ENCODE results near the gene ACVR2B. TPM values are rescaled to one million over a fixed set of nuclear protein-coding genes. Genes with fewer than 3 reads are reported as not detected.

ACVR2B gene
- total RNA-seq, 1 donor from 2014 or later = 6.6 TPM

- no peak for DNase-seq
- Histone ChIP-seq H3K27me3 (no peaks in the 10 kb centered on the region), H3K27ac (no peak overlapping the region), H3K4me3 (no peak overlapping the region), H3K9me3 (no peaks in the 10 kb centered on the region), H3K36me3 (peaks cover 18% of the 10 kb centered on the region), H3K4me1 (no peaks in the 10 kb centered on the region)
- no peak for TF ChIP-seq CTCF (IDR thresholded peaks at IDR 0.05)
- intact Hi-C loops (cut with DNase I) = no loop called here
- ATAC-seq = no peak
Observed at GRCh38 chr3:38488949-38489348, 35.3 kb downstream of the ACVR2B start.

GRCh38 chr3:38489766-38490165, 36.1 kb downstream of the ACVR2B start:
- DNase-seq = no peak
- Histone ChIP-seq H3K27ac (no peak overlapping the region), H3K4me1 (no peaks in the 10 kb centered on the region), H3K4me3 (no peak overlapping the region), H3K9me3 (no peaks in the 10 kb centered on the region), H3K36me3 (peaks cover 10% of the 10 kb centered on the region), H3K27me3 (no peaks in the 10 kb centered on the region)
- no peak for ATAC-seq
- no peak for TF ChIP-seq CTCF (IDR thresholded peaks at IDR 0.05)
- intact Hi-C loops (cut with DNase I) = no loop called here

- intact Hi-C loops (cut with DNase I) = no loop called here
- peaks cover 4% of the 10 kb centered on the region for H3K36me3 ChIP-seq
- no peaks in the 10 kb centered on the region for H3K27me3 ChIP-seq
- no peak for ATAC-seq
- H3K27ac ChIP-seq = no peak overlapping the region
- no peaks in the 10 kb centered on the region for H3K4me1 ChIP-seq
- TF ChIP-seq CTCF (IDR thresholded peaks at IDR 0.05) = no peak
- no peaks in the 10 kb centered on the region for H3K9me3 ChIP-seq
- no peak for DNase-seq
- H3K4me3 ChIP-seq = no peak overlapping the region
Observed at GRCh38 chr3:38490281-38491030, 36.8 kb downstream of the ACVR2B start.

- Histone ChIP-seq H3K9me3 (no peaks in the 10 kb centered on the region), H3K36me3 (peaks cover 4% of the 10 kb centered on the region), H3K27me3 (no peaks in the 10 kb centered on the region), H3K27ac (no peak overlapping the region), H3K4me1 (no peaks in the 10 kb centered on the region), H3K4me3 (no peak overlapping the region)
- TF ChIP-seq CTCF (IDR thresholded peaks at IDR 0.05) = no peak
- ATAC-seq = no peak
- intact Hi-C loops (cut with DNase I) = no loop called here
- no peak for DNase-seq
Observed at GRCh38 chr3:38491215-38491614, 37.5 kb downstream of the ACVR2B start.

- no peak overlapping the region for H3K4me3 ChIP-seq
- ATAC-seq (no peak), DNase-seq (no peak)
- intact Hi-C loops (cut with DNase I) = no loop called here
- peaks cover 7% of the 10 kb centered on the region for H3K4me1 ChIP-seq
- no peaks in the 10 kb centered on the region for H3K27me3 ChIP-seq
- H3K36me3 ChIP-seq = peaks cover 4% of the 10 kb centered on the region
- H3K9me3 ChIP-seq = no peaks in the 10 kb centered on the region
- TF ChIP-seq CTCF (IDR thresholded peaks at IDR 0.05) = no peak
- H3K27ac ChIP-seq = no peak overlapping the region
Observed at GRCh38 chr3:38493031-38493430, 39.3 kb downstream of the ACVR2B start.
